GM19463 (cell line): ENCODE results near the gene FRMD3.

Source experiments
- ATAC-seq: cut with Tn5 transposase; IDR thresholded peaks from one replicate; pipeline ENCODE4 v1.9.1; 2021; ENCODE audit warnings: mild to moderate bottlenecking, moderate library complexity; ENCODE audit not compliant: unreplicated experiment

FRMD3 gene

GRCh38 chr9:83242066-83242465 lies 296.1 kb downstream of the FRMD3 start:
- no peak for ATAC-seq

- ATAC-seq: no peak
Measured at GRCh38 chr9:83240671-83241070, 297.5 kb downstream of the FRMD3 start.

DNA sequence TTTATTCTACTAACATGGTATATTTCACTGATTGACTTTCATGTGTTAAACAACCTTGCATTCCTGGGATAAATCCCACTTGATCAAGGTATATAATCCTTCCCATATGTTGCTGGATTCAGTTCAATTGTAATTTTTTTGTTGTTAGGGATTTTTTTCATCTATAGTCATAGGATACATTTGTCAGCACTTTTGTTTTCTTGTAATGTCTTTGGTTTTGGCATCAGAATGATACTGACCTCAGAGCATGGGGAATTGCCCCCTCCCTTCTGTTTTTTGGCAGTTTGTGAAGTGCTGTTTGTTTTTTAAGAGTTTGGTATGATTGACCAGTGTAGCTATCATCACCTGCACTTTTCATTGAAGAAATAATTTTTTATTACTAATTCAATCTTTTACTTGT lies 298.5 kb downstream of the FRMD3 start:
- ATAC-seq: no peak

DNA sequence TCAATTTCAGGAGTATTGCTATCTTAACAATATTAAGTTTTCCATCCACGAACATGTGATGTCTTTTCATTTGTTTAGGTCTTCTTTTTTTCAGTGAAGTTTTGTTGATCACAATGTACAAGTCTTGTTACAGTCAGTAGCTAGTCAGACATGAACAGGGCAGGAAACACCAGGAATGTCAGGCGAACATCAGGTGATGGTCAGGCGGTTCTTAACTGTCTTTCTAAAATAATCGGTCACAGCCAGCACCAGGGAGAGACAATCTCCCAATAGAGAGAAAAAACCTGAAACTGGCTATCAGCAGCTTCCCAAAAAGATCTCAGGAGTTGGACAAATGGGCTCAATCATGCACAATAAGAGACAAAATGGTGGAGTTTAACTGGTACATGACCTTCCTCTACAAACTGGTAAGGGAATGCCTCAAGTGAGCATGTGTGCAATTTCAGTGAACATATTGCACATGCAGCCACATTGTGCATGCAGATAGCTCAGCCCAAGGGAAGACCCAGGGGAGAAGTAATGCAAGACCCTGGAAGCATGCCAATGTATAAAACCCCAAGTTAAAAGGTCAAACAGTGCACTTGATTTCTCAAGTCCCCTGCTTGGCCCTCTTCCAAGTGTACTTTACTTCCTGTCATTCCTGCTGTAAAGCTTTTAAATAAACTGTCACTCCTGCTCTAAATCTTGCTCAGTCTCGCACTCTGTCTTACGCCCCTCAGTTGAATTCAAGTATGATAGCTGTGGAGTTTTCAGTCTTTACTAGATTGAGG lies 299.1 kb downstream of the FRMD3 start:
- ATAC-seq: no peak

DNA sequence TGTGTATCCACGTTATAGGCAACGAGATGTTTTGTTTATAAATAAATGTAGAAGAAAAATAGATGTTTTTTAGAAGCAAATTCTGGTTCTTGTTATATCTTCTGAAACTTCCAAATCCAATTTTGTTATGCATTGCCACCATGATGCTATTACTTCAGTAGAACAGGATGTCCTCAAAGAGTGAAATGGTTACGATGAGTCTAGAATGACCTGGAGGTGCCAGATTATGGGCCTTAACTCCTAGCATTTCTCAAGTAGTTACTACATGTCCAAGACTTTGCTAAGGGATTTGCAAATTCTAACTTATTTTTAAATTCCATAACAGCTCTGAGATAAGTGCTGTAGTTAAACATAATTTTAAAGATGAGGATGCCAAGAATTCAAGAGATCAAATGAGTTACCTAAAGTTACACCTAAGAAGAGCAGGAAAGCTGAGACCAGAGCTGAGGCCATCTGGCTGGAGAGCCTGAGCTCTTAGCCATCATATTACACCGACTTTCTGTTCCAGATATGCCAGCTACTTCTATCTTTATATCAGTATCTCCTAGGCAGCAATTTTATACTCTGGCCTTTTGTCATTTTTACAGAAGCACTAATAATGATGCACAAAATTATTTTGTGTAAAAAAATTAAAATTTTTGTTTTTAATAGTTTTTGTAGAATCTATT lies 302.0 kb downstream of the FRMD3 start:
- no peak for ATAC-seq

- no peak for ATAC-seq
Measured at GRCh38 chr9:83235526-83235925, 302.7 kb downstream of the FRMD3 start.

DNA sequence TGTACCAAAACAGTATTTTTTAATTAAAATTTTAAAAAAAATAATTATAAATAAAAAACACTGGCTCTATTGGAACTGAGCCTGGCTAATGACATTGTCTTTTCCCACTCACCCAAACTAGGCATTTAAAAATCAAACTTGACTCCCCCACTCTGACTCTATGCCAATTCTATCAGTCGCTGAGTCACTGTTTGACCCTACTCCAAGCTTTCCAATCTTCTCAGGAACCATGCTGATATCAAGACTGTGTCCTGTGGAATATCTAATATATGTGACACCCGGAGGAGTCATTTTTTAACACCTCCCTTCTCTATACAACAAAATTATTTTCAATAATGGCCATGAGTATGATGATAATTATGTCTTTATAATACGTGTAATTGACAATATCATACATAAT lies 303.7 kb downstream of the FRMD3 start:
- ATAC-seq: no peak

- ATAC-seq: no peak
Measured at GRCh38 chr9:83233647-83234046, 304.6 kb downstream of the FRMD3 start.

DNA sequence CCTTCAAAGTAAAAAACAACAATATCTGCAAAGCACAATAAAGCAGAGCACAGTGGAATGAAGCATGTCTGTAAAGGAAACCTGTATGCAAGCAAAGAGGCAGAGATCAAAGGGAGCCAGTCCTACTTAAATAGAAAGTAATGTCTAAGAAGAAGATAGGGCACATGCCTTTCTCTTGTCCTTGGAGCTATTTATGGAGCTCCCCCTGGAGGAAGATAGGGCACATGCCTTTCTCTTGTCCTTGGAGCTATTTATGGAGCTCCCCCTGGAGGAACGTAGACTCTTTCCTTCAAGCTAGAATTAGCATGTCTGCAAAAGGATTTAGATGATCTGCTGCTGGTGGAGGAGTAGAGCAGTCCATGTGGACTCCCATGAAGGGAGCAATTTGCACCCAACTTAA lies 307.2 kb downstream of the FRMD3 start:
- ATAC-seq: no peak

- peak; percentile 94 for ATAC-seq
Measured at GRCh38 chr9:83220730-83221129, 317.5 kb downstream of the FRMD3 start.

GRCh38 chr9:83219924-83220438 lies 318.2 kb downstream of the FRMD3 start:
- ATAC-seq: no peak

- ATAC-seq: peak; percentile 41
Measured at GRCh38 chr9:83219154-83219923, 318.9 kb downstream of the FRMD3 start.

- ATAC-seq: no peak
Measured at GRCh38 chr9:83218411-83219090, 319.6 kb downstream of the FRMD3 start.

DNA sequence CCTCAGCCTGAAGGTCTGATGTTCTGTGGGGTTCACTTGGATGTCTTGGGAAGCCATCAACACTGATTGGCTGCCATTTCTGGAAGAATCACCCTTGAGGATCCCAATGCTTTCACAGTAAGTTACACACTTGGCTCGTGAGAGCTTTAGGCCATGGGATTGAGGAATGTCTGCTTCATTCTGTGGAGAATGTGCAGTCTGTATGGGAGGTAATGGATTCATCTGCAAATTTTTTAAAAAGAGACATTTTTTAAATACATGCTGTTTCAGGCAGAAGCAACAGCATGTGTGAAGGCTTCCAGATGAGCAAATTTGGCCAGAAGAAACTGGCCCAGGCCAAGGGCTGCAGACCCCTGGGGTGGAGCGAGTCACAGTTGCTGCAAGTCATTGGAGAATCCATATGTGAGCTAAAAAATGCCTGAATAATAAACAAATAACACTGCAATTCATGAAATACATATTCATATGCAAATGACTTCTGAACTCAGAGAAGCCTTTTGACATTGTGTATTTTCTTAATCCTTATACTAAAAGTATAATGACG lies 328.9 kb downstream of the FRMD3 start:
- no peak for ATAC-seq

DNA sequence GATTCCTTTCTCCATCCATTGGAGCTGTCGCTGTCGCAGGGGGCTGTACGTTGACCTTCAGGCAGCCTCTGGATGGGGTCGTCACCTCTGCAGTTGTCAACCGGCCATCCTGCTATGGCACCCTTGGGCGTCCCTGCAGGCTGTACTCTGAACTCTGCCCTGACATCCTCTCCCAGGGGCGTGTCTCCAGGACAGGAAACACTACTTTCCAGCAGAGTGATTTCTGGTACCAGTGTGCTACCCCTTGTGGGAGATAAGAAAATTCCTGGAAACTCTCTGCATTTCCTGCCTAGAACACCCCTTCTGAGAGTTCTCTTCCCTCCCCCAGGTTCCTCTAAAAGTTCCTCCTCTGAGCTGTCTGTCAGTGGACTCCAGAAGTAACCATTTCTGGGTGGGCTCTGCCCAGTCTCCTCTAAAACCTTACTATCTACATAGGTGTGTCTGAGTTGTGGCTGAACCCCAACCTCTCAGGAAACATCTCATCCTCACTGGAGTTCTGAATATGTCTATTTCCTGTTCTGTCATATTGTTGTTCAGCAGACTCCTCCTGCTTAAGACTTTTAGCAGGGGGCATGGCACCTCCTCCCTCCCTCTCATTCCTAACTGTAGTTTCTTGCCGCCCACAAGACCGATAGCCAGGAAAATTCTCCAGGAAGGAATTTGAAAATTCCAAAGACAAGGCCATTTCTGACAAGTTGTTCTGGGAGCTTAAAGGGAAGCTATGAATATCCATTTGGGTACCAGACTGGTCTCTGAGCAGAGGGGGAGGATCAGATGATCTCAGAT lies 329.9 kb downstream of the FRMD3 start:
- no peak for ATAC-seq

- ATAC-seq: no peak
Measured at GRCh38 chr9:83204047-83204446, 334.2 kb downstream of the FRMD3 start.

DNA sequence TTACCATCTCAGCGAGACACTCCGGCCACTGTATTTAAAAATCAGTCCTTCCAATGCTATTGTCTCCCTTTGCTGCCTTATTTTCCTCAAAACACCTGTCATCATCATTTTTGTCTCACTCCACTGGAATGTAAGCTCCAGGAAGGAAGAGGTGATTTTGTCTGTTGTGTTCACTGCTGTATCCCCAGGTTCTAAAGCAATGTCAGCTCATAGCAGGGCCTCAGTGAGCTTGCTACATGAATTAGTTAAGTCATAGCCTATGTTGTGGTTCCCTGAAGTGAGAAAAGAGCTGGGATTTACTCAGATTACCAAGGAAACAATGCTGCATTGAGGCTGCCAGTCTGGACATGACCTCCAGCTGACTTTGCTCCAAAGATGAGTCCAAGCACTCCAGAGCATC lies 337.7 kb downstream of the FRMD3 start:
- no peak for ATAC-seq

DNA sequence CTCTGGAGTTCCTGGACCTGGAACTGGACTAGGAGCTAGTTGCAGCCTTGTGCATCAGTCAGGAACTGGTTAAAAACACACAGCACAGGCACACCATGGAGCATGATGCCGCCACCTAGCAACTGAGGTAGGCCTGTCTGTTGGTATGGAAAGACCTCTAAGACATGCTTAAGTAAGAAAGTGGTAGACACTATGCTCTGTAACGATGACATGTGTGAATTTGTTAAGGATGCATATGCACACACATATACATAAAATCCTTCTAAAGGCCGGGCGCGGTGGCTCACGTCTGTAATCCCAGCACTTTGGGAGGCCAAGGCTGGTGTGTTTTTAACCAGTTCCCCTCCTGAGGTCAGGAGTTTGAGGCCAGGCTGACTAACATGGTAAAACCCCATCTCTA lies 338.4 kb downstream of the FRMD3 start:
- ATAC-seq: no peak

GRCh38 chr9:83199240-83199639 lies 339.0 kb downstream of the FRMD3 start:
- peak; percentile 55 for ATAC-seq

- ATAC-seq: no peak
Measured at GRCh38 chr9:83198371-83198770, 339.8 kb downstream of the FRMD3 start.
